ENCODE data around the gene HES4.

DNA sequence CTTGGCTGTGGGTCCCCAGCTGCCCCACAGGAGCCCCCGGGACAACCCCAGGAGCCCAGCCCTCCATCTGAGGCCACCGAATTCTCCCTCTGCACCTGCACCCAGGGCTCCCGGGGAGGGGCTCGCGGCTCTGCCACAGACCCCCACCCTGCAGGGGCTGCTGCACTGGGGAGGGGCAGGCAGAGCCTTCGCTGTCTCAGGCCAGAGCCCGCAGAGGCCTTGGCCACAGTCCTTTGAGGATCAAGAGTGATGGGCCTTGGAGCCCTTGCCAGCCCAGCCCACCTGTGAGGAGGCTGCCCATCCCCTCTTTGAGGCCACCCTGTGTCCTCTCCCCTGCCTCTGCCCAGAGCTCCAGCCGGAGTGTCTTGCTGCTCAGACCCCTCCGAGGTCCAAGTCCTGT lies 24.5 kb downstream of the HES4 start:
- TF ChIP-seq, protein P1, sequence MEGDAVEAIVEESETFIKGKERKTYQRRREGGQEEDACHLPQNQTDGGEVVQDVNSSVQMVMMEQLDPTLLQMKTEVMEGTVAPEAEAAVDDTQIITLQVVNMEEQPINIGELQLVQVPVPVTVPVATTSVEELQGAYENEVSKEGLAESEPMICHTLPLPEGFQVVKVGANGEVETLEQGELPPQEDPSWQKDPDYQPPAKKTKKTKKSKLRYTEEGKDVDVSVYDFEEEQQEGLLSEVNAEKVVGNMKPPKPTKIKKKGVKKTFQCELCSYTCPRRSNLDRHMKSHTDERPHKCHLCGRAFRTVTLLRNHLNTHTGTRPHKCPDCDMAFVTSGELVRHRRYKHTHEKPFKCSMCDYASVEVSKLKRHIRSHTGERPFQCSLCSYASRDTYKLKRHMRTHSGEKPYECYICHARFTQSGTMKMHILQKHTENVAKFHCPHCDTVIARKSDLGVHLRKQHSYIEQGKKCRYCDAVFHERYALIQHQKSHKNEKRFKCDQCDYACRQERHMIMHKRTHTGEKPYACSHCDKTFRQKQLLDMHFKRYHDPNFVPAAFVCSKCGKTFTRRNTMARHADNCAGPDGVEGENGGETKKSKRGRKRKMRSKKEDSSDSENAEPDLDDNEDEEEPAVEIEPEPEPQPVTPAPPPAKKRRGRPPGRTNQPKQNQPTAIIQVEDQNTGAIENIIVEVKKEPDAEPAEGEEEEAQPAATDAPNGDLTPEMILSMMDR (conservative IDR thresholded peaks at IDR 0.05; ENCODE audit: low read depth, low read length): no peak
- TF ChIP-seq EZH2 (IDR thresholded peaks at IDR 0.05; ENCODE audit: borderline replicate concordance, low read depth, low read length, poor library complexity, severe bottlenecking): no peak

All from A673 (cell line).